HG02678 (cell line): ENCODE results near the gene RIPK3.

Experiments
- ATAC-seq: cut with Tn5 transposase; IDR thresholded peaks from one replicate; pipeline ENCODE4 v1.9.1; 2021; ENCODE audit warnings: mild to moderate bottlenecking, moderate library complexity; ENCODE audit not compliant: unreplicated experiment

RIPK3 gene

DNA sequence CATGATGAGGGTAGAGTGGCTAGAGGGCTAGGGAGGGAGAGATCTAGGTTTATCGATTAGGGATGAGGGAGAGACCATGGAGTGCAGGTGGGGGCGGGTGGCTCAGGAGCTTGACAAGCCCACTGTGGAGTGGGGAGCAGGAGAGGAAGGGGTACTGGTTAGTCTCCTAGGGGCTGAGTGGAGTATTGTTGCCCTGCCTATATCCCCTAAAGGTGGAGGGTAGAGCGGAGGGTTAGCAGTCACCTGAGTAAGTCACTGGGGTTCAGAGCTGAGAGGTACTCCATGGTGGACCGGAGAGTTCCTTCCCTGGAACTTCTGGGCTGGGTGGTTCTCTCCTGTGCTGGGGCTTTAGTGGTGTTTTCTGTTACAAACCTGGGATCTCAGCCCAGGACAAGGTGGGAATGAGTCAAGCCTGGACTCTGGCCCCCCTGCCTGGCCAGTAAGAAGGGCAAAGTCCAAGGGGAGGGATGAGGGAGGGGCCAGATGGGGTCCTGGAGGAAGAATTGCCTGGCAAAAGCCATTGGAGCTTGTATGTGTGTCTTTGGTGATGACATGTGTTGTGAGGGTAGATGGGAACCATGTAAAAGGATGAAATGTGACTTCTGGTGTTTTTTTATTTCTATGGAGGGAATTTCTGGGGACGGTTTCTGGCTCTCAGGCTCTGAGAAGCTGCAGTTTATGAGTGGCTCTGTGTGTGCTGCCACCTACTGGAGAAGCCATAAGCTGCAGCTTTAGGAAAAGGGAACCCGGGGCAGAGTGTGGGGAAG, 32.0 kb downstream of the RIPK3 start, which contains the start of gene CIDEB:
Gene CIDEB, minus strand, starts transcription at position 403 of the 767 bp plus-strand sequence. Its CDS starts 119 bp downstream, at position 284.
- ATAC-seq: no peak

- ATAC-seq: no peak
Measured at GRCh38 chr14:24307156-24307574, 32.6 kb downstream of the RIPK3 start.

DNA sequence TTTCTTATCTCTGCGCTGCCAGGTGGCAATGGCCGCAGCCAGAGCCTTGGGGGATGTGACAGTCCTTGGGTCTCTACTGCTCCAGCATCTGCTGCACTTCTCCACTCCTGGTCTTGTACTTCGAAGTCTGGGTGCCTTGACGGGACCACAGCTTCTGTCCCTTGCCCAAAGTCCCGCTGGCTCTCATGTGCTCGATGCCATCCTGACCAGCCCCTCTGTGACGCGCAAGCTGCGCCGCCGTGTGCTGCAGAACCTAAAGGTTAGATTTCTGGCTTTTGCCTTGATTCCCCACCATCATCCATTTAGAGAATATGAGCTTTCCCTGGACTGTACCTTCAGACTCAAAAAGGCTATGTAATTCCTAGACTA, 35.8 kb downstream of the RIPK3 start:
- no peak for ATAC-seq

DNA sequence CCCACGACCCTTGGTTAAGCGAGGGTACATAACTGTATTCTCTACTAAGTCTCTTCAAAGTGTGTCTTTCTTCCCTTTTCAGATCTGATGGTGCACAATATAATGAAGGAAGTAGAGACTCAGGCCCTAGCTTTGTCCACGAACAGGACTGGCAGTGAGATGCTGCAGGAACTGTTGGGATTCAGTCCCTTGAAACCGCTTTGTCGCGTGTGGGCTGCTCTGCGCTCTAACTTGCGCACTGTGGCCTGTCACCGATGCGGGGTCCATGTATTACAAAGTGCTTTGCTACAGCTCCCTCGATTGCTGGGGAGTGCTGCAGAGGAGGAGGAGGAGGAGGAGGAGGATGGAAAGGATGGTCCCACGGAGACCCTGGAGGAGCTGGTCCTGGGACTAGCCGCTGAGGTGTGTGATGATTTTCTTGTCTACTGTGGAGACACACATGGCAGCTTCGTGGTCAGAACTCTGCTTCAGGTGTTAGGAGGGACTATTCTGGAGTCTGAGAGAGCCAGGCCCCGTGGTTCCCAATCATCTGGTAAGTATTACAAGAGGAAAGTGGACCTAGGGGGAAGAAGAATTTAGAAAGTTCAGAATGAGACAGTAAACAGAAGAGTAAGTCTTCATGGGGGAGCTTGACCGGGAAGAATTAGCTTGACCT, 39.3 kb downstream of the RIPK3 start:
- ATAC-seq: no peak

DNA sequence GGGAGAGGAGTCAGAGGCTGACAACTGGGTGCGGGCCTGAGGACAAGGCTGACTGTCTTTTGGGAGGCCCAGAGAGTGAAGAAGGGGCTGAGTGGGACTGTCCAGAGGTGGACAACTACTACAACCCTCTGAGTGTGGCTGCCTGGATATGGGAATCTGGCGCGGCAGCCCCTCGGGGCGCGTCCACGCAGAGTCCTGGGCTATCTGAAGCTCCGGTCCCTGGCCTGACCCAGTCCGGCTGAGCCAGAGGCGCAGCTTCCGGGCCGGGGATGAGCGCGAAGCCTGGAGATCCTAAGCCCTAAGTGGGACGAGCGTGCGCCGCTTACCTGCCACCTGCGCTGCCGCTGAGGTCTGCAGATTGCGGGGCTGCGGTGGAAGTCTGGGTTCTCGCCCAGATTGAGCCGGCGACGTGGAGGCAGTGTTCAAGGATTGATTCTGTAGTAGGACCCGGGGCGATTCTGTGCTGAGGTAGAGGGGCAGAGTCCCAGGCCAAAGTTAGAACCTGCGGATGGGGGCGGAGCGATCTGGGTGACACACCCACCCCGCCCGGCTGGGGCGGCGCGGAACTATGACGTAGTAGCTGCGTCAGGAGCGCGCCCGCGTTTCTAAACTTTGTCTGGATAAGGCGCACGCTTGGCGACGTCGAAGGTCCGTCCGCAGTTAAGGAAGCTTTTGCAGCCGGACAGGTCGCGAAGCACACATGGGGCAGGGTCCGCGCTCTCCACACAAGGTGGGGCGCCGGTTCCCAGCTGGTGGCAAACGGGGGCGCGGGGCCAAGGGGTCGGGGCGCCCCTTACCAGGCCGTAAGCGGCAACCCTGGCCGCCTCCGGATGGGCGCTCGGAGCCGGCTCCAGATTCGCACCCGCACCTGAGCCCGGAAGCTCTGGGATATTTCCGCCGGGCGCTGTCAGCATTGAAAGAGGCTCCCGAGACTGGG, 40.3 kb downstream of the RIPK3 start, which contains the start of the genes DHRS1 and NOP9:
Gene DHRS1, minus strand, starts transcription at position 526 of the 937 bp plus-strand sequence. CDS start 674 bp downstream, outside the sequence.
Gene NOP9, plus strand, starts transcription at position 596 of the 937 bp plus-strand sequence. Its CDS starts 105 bp downstream, at position 701.
- ATAC-seq: peak; percentile 75

- ATAC-seq: no peak
Measured at GRCh38 chr14:24298892-24299254, 40.9 kb downstream of the RIPK3 start.

GRCh38 chr14:24297190-24297964, 42.4 kb downstream of the RIPK3 start:
- peak; percentile 21 for ATAC-seq

- ATAC-seq: peak; percentile 51
Measured at GRCh38 chr14:24296341-24297157, 43.2 kb downstream of the RIPK3 start.

GRCh38 chr14:24293525-24293924, 46.3 kb downstream of the RIPK3 start:
- ATAC-seq: no peak

DNA sequence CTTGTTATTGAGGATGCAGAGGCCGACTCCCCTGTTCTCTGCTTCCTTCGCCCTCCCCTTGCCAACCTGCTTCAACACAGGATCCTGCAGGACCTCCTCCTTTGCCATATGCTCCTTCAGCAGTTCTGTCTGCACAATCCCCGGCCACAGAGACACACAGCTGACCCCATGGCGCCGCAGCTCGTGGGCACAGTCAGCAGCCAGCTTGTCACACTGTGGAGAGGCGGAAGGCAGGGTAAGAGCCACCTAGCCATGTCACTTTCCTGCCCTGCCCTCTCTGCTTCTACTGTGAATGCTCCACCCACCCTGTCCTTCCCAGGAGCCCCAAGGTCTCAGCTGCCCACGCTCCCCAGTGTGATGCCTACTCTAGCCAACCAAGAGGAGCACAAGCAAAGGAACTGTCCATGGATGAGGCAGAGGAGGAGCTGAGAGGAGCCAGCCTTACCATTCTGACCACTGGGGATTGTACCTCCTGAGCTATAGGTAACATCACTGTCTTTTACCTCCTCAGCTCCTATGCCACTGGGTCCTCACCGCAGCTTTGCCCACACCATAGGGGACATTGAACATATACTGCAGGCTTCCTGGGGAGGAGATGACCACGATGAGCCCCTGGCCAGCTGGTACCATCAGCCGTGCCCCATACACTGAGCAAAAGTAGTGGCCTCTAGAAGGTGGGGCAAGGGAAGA, 47.5 kb downstream of the RIPK3 start:
- no peak for ATAC-seq

DNA sequence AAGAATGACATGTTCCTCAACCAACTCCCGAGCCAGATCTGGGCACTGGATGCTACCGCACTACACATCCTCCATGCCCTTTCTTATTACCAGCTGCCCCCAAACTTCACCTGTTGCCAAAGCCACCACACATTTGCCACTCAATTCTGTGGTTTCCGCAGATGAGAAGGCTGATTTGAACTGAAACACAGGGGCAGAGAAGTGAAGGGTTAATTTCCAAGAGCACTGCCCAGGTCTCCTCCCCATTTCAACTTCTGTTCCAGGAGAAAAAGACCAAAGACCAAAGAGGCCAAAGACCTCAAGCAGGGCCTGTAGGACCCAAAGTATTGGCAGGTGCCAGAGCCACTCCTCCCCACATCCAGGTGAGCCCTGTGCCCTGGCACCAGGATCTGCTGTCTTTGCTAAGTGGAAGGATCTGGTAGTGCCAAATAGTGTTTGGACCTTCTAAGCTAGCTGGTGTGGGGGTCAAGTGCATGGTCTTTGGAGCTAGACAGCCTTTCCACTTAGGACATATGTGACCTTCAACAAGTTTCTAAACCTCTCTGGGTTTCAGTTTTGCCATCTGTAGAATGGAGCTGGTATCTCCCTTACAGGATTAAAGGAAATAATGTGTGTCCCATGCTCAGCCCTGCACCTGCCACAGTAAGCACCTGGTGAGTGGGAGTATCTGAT, 48.2 kb downstream of the RIPK3 start:
- no peak for ATAC-seq

GRCh38 chr14:24290746-24291145, 49.0 kb downstream of the RIPK3 start:
- ATAC-seq: no peak

- ATAC-seq: no peak
Measured at GRCh38 chr14:24289649-24290280, 50.0 kb downstream of the RIPK3 start.

GRCh38 chr14:24286996-24287395, 52.8 kb downstream of the RIPK3 start:
- no peak for ATAC-seq
